NB4 (cell line): ENCODE data around the gene PPP1R37.

ENCODE experiments used
- DNase-seq: peaks from one replicate; pipeline ENCODE4 v3.0.0; 2010; ENCODE audit warnings: low read depth
- H3K4me3 ChIP-seq: one replicate; pipeline ENCODE4 v1.5.1; 2011; ENCODE audit warnings: mild to moderate bottlenecking, low read depth, low read length, moderate library complexity
- CTCF ChIP-seq: IDR thresholded peaks from one replicate; pipeline ENCODE4 v1.5.1; 2012; ENCODE audit warnings: low read depth, low read length
- MAX ChIP-seq: IDR thresholded peaks from 2 replicates; pipeline ENCODE4 v1.6.1; 2011; ENCODE audit warnings: low read depth, low read length
- MYC ChIP-seq: IDR thresholded peaks from 2 replicates; pipeline ENCODE4 v1.6.1; 2011; ENCODE audit warnings: low read depth, low read length
- POLR2A ChIP-seq: IDR thresholded peaks from 2 replicates; pipeline ENCODE4 v1.6.1; 2011; ENCODE audit warnings: mild to moderate bottlenecking; ENCODE audit not compliant: insufficient read length; ENCODE audit errors: extremely low read depth

Gene PPP1R37

GRCh38 chr19:45070861-45071544 lies 22.0 kb upstream of the PPP1R37 start:
- DNase-seq = no peak
- H3K4me3 ChIP-seq = no peak overlapping the region
- TF ChIP-seq MAX (no peak), CTCF (no peak)

- H3K4me3 ChIP-seq = no peak overlapping the region
- DNase-seq = no peak
- TF ChIP-seq CTCF = no peak
- no peak for TF ChIP-seq MAX
- TF ChIP-seq MYC = no peak
- no peak for TF ChIP-seq POLR2A
These were observed 21.4 kb upstream of the PPP1R37 start for GRCh38 chr19:45071545-45071938.

GRCh38 chr19:45071969-45072790 lies 20.8 kb upstream of the PPP1R37 start:
- no peak for DNase-seq
- no peak for TF ChIP-seq POLR2A
- TF ChIP-seq CTCF = no peak
- no peak for TF ChIP-seq MAX
- no peak for TF ChIP-seq MYC
- H3K4me3 ChIP-seq = no peak overlapping the region

GRCh38 chr19:45074744-45075300 lies 18.2 kb upstream of the PPP1R37 start:
- H3K4me3 ChIP-seq = peak overlapping the region; percentile 48
- TF ChIP-seq POLR2A (no peak), MAX (no peak)
- no peak for DNase-seq

- H3K4me3 ChIP-seq = peak overlapping the region; percentile 68
- peak; percentile 92 for DNase-seq
- TF ChIP-seq MYC (no peak), POLR2A (peak; percentile 26), MAX (no peak)
These were observed 17.5 kb upstream of the PPP1R37 start for GRCh38 chr19:45075301-45076028.

GRCh38 chr19:45076029-45076850 lies 16.7 kb upstream of the PPP1R37 start, which contains the start of gene ZNF296:
Gene ZNF296 (minus strand): TSS chr19:45076478. CDS start chr19:45076373, 105 bp downstream.
- peak within 1 kb of the TSS; percentile 68 for H3K4me3 ChIP-seq
- TF ChIP-seq MYC = peak; percentile 89
- TF ChIP-seq MAX = peak; percentile 84
- TF ChIP-seq CTCF = no peak
- peak; percentile 48 for TF ChIP-seq POLR2A
- DNase-seq = peak; percentile 84
